HepG2 (cell line): ENCODE measurements around the gene TTF2. TPM values are rescaled to one million over a fixed set of nuclear protein-coding genes. Genes with fewer than 3 reads are reported as not detected.
"Not testable (repeated sequence)": the region's sequence is repeated elsewhere in the genome, so short reads cannot be mapped to it uniquely, and the experiment has no call there.

Source experiments
- ATAC-seq: fragments of 200-7000 bp; cut with Tn5 transposase; 3 replicates; pipeline ENCODE4 v1.9.1; 2020; ENCODE audit warnings: mild to moderate bottlenecking, moderate library complexity
- BruUV-seq: library from RNA; stranded (reverse); fragments of 400-500 nt; replicated peaks from 2 replicates; lab custom pipeline; 2021; lab: Mats Ljungman, UMichigan
- CTCF ChIA-PET: fragments of 300-600 bp; formaldehyde crosslinking; extraction: SDS; loops from one replicate; lab custom pipeline; 2021; ENCODE audit warnings: low total read pairs, inconsistent platforms, low intra/inter-chr PET ratio; lab: Yijun Ruan, JAX
- POLR2A ChIA-PET: fragments of 350-600 bp; sonication (Branson Sonifier 250); formaldehyde crosslinking; loops from one replicate; lab custom pipeline; 2020; ENCODE audit warnings: antibody characterized with exemption, inconsistent platforms; lab: Yijun Ruan, JAX
- DNase-seq: peaks from one replicate; pipeline ENCODE4 v3.0.0-alpha.2; 2015; ENCODE audit warnings: low spot score
- FAIRE-seq: peaks from 3 replicates; lab custom pipeline; 2011; peaks lifted over from hg19 to GRCh38; lab: Jason Lieb, UNC
- H2AFZ ChIP-seq: one replicate; pipeline ENCODE4 v1.6.1; 2011; ENCODE audit warnings: low read length, inconsistent platforms
- H3K27ac ChIP-seq: fragments of 300-600 bp; 3 replicates; pipeline ENCODE4 v1.8.0; 2011; ENCODE audit warnings: mixed run types, mild to moderate bottlenecking, mixed read lengths, low read length, inconsistent platforms; ENCODE audit not compliant: insufficient read depth; ENCODE audit errors: extremely low read length
- H3K27me3 ChIP-seq, 2 experiments: fragments of 200-600 bp in 1 of 2; 2 replicates in 1 of 2; 3 replicates in 1 of 2; pipeline versions ENCODE4 v1.6.0 to v1.8.0; 2011; ENCODE audit warnings: low read length in 2 of 2, mild to moderate bottlenecking in 2 of 2, moderate library complexity in 2 of 2, inconsistent platforms in 1 of 2; ENCODE audit not compliant: insufficient read depth in 2 of 2, control insufficient read depth in 1 of 2
- H3K36me3 ChIP-seq, 2 experiments: fragments of 200-600 bp in 1 of 2; replicated peaks in 1 of 2; 2 replicates in 1 of 2; 3 replicates in 1 of 2; pipeline versions ENCODE4 v1.5.1 to v1.8.0; 2011; ENCODE audit warnings: low read length in 2 of 2, inconsistent platforms in 1 of 2; ENCODE audit not compliant: insufficient read depth in 2 of 2, control insufficient read depth in 1 of 2
- H3K4me1 ChIP-seq: 2 replicates; pipeline ENCODE4 v1.5.1; 2012; ENCODE audit warnings: low read length, inconsistent platforms; ENCODE audit not compliant: insufficient read depth
- H3K4me2 ChIP-seq: 2 replicates; pipeline ENCODE4 v1.6.0; 2011; ENCODE audit warnings: low read depth, low read length, inconsistent platforms
- H3K4me3 ChIP-seq, 3 experiments: fragments of 200-600 bp in 1 of 3; sonication (generic), shearing (Covaris generic) in 1 of 3; replicated peaks in 1 of 3; 2 replicates each; pipeline ENCODE4 v1.5.1; 2011 to 2016; ENCODE audit warnings: low read length in 3 of 3, inconsistent platforms in 2 of 3, low read depth in 2 of 3, mild to moderate bottlenecking in 2 of 3, control low read depth in 1 of 3, mixed read lengths in 1 of 3; ENCODE audit not compliant: insufficient read depth in 1 of 3
- H3K79me2 ChIP-seq: one replicate; pipeline ENCODE4 v1.6.1; 2011; ENCODE audit warnings: low read length, inconsistent platforms; ENCODE audit not compliant: insufficient read depth
- H3K9ac ChIP-seq: 2 replicates; pipeline ENCODE4 v1.6.0; 2011; ENCODE audit warnings: mild to moderate bottlenecking, low read depth, low read length, inconsistent platforms; ENCODE audit not compliant: insufficient read depth
- H3K9me3 ChIP-seq: 2 replicates; pipeline ENCODE4 v1.5.1; 2012; ENCODE audit warnings: mild to moderate bottlenecking, low read length
- H4K20me1 ChIP-seq: 2 replicates; pipeline ENCODE4 v1.6.0; 2011; ENCODE audit warnings: inconsistent platforms, mild to moderate bottlenecking, low read length, moderate library complexity; ENCODE audit not compliant: insufficient read depth
- CCAR2 ChIP-seq: fragments of 200-400 bp; formaldehyde crosslinking; optimal IDR thresholded peaks from 2 replicates; pipeline ENCODE3; 2018; ENCODE audit warnings: low read depth, mild to moderate bottlenecking, low read length, moderate library complexity
- HDAC2 ChIP-seq: sonication (generic); formaldehyde crosslinking; IDR thresholded peaks from 2 replicates; pipeline ENCODE4 v1.4.0; 2020; ENCODE audit warnings: missing genetic modification reagents
- KDM4B ChIP-seq: sonication (generic); formaldehyde crosslinking; IDR thresholded peaks from 2 replicates; pipeline ENCODE4 v1.4.0; 2020; ENCODE audit warnings: missing genetic modification reagents
- MAFG ChIP-seq: sonication (generic); formaldehyde crosslinking; IDR thresholded peaks from 2 replicates; pipeline ENCODE4 v1.5.1; 2020; ENCODE audit warnings: mild to moderate bottlenecking, missing genetic modification reagents
- ONECUT2 ChIP-seq: sonication (generic); formaldehyde crosslinking; IDR thresholded peaks from 2 replicates; pipeline ENCODE4 v1.4.0; 2020; ENCODE audit warnings: missing genetic modification reagents
- SPEN ChIP-seq: sonication (generic); formaldehyde crosslinking; IDR thresholded peaks from 2 replicates; pipeline ENCODE4 v1.5.1; 2020; ENCODE audit warnings: low read depth, mild to moderate bottlenecking, missing genetic modification reagents
- TRAFD1 ChIP-seq: sonication (generic); formaldehyde crosslinking; IDR thresholded peaks from 2 replicates; pipeline ENCODE4 v1.5.1; 2020; ENCODE audit warnings: missing genetic modification reagents, mild to moderate bottlenecking, borderline replicate concordance
- ZBTB33 ChIP-seq: sonication (generic); formaldehyde crosslinking; IDR thresholded peaks from 2 replicates; pipeline ENCODE4 v1.4.0; 2020; ENCODE audit warnings: missing genetic modification reagents
- ZNF143 ChIP-seq: sonication (generic); formaldehyde crosslinking; IDR thresholded peaks from 2 replicates; pipeline ENCODE4 v1.4.0; 2020; ENCODE audit warnings: missing genetic modification reagents
- ZNF761 ChIP-seq: sonication (generic); formaldehyde crosslinking; conservative IDR thresholded peaks from 2 replicates; pipeline ENCODE4 v1.4.0; 2020; ENCODE audit warnings: mild to moderate bottlenecking, missing genetic modification reagents
- ZSCAN31 ChIP-seq: sonication (generic); formaldehyde crosslinking; IDR thresholded peaks from 2 replicates; pipeline ENCODE4 v1.5.0; 2020; ENCODE audit warnings: low read depth, mild to moderate bottlenecking, missing genetic modification reagents
- WGBS: methylation state at CpG from one replicate; pipeline ENCODE4 v1.1.6; 2017; ENCODE audit warnings: low lambda C conversion rate; 5-methylcytosine and 5-hydroxymethylcytosine counted together
- in situ Hi-C: cut with HindIII; loops from 2 replicates; pipeline ENCODE4 v1.10.0; 2017; ENCODE audit warnings: low pct_unique_long_range_greater_than_20kb; ENCODE audit not compliant: extremely low pct_ligation_motif_present
- intact Hi-C: fragments of 100-400 bp; cut with micrococcal nuclease; formaldehyde crosslinking; loops from one replicate; pipeline ENCODE4 v1.10.0; 2022; ENCODE audit not compliant: unreplicated experiment
- polyA plus RNA-seq, 8 experiments: library from polyadenylated mRNA; depleted of rRNA in 3 of 8; stranded (reverse) in 7 of 8; unstranded in 1 of 8; fragments of >200 nt; fragmentation: Illumina TruSeq in 4 of 8; extraction: Trizol in 4 of 8; gene quantifications; 2 replicates each; pipeline versions ENCODE4 v1.2.1 to v1.2.3, GENCODE V29; 2011 to 2016; ENCODE audit warnings: low read depth in 4 of 8, missing spikeins in 1 of 8, mixed read lengths in 1 of 8; ENCODE audit not compliant: insufficient read depth in 1 of 8
- total RNA-seq, 5 experiments: library from RNA; depleted of rRNA; stranded (reverse); fragments of >200 nt; fragmentation: Illumina TruSeq; extraction: Trizol; gene quantifications; 2 replicates each; pipeline ENCODE4 v1.2.3, GENCODE V29; 2016; ENCODE audit warnings: low read depth in 1 of 5
- TF ChIP-seq, protein P1 (sequence below): sonication (generic); formaldehyde crosslinking; IDR thresholded peaks from 2 replicates; pipeline ENCODE4 v1.4.0; 2020; ENCODE audit warnings: mild to moderate bottlenecking, missing genetic modification reagents
- TF ChIP-seq, protein P2 (sequence below): sonication (generic); formaldehyde crosslinking; IDR thresholded peaks from 2 replicates; pipeline ENCODE4 v1.4.0; 2020; ENCODE audit warnings: missing genetic modification reagents

Gene TTF2
- total and polyA plus RNA-seq, 2 of the 13 experiments (the other 11 are each of a cell fraction or from before 2014, with no cell fraction given): 12.8 to 48.9 TPM

- in situ Hi-C loops (no loop called here), intact Hi-C loops (no loop called here)
- no peak for ATAC-seq
- no peaks in the 10 kb centered on the region for H3K4me1 ChIP-seq
- H4K20me1 ChIP-seq: no peaks in the 10 kb centered on the region
- H3K27ac ChIP-seq: no peak overlapping the region
- H3K36me3 ChIP-seq: no peaks in the 10 kb centered on the region
- H3K9ac ChIP-seq: no peak overlapping the region
- POLR2A ChIA-PET: no interaction called here
- H3K9me3 ChIP-seq: no peaks in the 10 kb centered on the region
- DNase-seq: no peak
- no peak overlapping the region for H2AFZ ChIP-seq
- CTCF ChIA-PET: no interaction called here
- no TSS peak for BruUV-seq
- H3K4me3 ChIP-seq: no peak overlapping the region
- 14% methylated on average over 2 of the region's 2 CpGs for WGBS
- no peak for FAIRE-seq
- TF ChIP-seq ONECUT2 (CRISPR knock-in tag) (no peak), ZSCAN31 (CRISPR knock-in tag) (no peak), HDAC2 (CRISPR knock-in tag) (no peak), ZNF143 (CRISPR knock-in tag) (no peak), MAFG (CRISPR knock-in tag) (no peak), TRAFD1 (no peak), ZBTB33 (no peak), SPEN (CRISPR knock-in tag) (no peak), CCAR2 (no peak), ZNF761 (CRISPR knock-in tag) (no peak), KDM4B (CRISPR knock-in tag) (no peak)
- TF ChIP-seq, protein P1, sequence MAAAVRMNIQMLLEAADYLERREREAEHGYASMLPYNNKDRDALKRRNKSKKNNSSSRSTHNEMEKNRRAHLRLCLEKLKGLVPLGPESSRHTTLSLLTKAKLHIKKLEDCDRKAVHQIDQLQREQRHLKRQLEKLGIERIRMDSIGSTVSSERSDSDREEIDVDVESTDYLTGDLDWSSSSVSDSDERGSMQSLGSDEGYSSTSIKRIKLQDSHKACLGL (CRISPR knock-in tag): no peak
- TF ChIP-seq, protein P2, sequence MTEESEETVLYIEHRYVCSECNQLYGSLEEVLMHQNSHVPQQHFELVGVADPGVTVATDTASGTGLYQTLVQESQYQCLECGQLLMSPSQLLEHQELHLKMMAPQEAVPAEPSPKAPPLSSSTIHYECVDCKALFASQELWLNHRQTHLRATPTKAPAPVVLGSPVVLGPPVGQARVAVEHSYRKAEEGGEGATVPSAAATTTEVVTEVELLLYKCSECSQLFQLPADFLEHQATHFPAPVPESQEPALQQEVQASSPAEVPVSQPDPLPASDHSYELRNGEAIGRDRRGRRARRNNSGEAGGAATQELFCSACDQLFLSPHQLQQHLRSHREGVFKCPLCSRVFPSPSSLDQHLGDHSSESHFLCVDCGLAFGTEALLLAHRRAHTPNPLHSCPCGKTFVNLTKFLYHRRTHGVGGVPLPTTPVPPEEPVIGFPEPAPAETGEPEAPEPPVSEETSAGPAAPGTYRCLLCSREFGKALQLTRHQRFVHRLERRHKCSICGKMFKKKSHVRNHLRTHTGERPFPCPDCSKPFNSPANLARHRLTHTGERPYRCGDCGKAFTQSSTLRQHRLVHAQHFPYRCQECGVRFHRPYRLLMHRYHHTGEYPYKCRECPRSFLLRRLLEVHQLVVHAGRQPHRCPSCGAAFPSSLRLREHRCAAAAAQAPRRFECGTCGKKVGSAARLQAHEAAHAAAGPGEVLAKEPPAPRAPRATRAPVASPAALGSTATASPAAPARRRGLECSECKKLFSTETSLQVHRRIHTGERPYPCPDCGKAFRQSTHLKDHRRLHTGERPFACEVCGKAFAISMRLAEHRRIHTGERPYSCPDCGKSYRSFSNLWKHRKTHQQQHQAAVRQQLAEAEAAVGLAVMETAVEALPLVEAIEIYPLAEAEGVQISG (CRISPR knock-in tag): no peak
- TF ChIP-seq, all 625 proteins: peak for 0
- Histone ChIP-seq H3K27me3 (peaks cover 0 to 1% of the 10 kb centered on the region in 2 experiments; a peak in 1 of 5 replicates), H3K4me2 (no peak overlapping the region), H3K79me2 (no peaks in the 10 kb centered on the region)
Observed at GRCh38 chr1:117150316-117150715, 90.2 kb downstream of the TTF2 start.

DNA sequence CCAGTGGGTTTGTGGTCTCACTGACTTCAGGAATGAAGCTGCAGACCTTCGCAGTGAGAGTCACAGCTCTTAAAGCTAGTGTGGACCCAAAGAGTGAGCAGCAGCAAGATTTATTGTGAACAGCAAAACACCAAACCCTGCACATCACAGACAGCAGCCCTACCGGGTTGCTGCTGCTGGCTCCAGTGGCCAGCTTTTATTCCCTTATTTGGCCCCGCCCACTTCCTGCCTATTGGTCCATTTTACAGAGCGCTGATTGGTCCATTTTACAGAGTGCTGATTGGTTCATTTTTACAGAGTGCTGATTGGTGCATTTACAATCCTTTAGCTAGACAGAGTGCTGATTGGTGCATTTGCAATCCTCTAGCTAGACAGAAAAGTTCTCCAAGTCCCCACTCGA is 91.2 kb downstream of the TTF2 start:
- H3K4me2 ChIP-seq, DNase-seq, CTCF ChIA-PET, BruUV-seq, POLR2A ChIA-PET, H3K4me1 ChIP-seq, H4K20me1 ChIP-seq, H3K4me3 ChIP-seq, H3K27me3 ChIP-seq, intact Hi-C loops, in situ Hi-C loops, H3K79me2 ChIP-seq, H3K36me3 ChIP-seq, FAIRE-seq, H3K9me3 ChIP-seq, H2AFZ ChIP-seq, ATAC-seq, H3K27ac ChIP-seq, H3K9ac ChIP-seq: not testable (repeated sequence)
- WGBS: 61% methylated on average over 5 of the region's 5 CpGs
